Stomach (tissue), 9 donors: Measurements from ENCODE around the gene TRIM33. TPM values are rescaled to one million over a fixed set of nuclear protein-coding genes. Genes with fewer than 3 reads are reported as not detected.
A peak's percentile ranks its signal among the peaks of the same experiment; 100 is the strongest.

Experiments
- DNase-seq, 2 donors: peaks; one replicate each; pipeline versions ENCODE4 v3.0.0 to v3.0.0-alpha.2; 2013 to 2019
- H3K27ac ChIP-seq, 5 donors: fragments of 200-600 bp in 4 of 5; sonication (generic) in 4 of 5; one replicate each; pipeline ENCODE4 v1.5.1; 2013 to 2019; ENCODE audit warnings: mild to moderate bottlenecking in 1 of 5, moderate library complexity in 1 of 5
- H3K27me3 ChIP-seq, 3 donors: fragments of 200-600 bp; sonication (generic); one replicate each; pipeline ENCODE4 v1.5.1; 2017 to 2019; ENCODE audit warnings: mixed run types in 1 of 3
- H3K36me3 ChIP-seq, 4 donors: fragments of 200-600 bp; sonication (generic); 1 replicate in 3 of 4; 2 replicates in 1 of 4; pipeline ENCODE4 v1.5.1; 2016 to 2019
- H3K4me1 ChIP-seq, 4 donors: fragments of 200-600 bp; sonication (generic); one replicate each; pipeline ENCODE4 v1.5.1; 2016 to 2019
- H3K4me3 ChIP-seq, 4 donors: fragments of 200-600 bp; sonication (generic) in 3 of 4; one replicate each; pipeline ENCODE4 v1.5.1; 2016 to 2019; ENCODE audit warnings: mild to moderate bottlenecking in 1 of 4
- H3K9me3 ChIP-seq, 4 donors: fragments of 200-600 bp; sonication (generic); one replicate each; pipeline ENCODE4 v1.5.1; 2016 to 2019
- EP300 ChIP-seq: sonication (generic); formaldehyde crosslinking; IDR thresholded peaks from one replicate; pipeline ENCODE4 v1.6.1; 2017; ENCODE audit warnings: antibody characterized with exemption
- POLR2A ChIP-seq, 4 donors: fragments of 450-650 bp; IDR thresholded peaks; one replicate each; pipeline ENCODE4 v1.6.1; 2016; ENCODE audit warnings: antibody characterized with exemption in 4 of 4, control low read depth in 2 of 4, mild to moderate bottlenecking in 1 of 4, moderate library complexity in 1 of 4
- POLR2AphosphoS5 ChIP-seq, 3 donors: sonication (generic); formaldehyde crosslinking; IDR thresholded peaks; one replicate each; pipeline ENCODE4 v1.6.1; 2016; ENCODE audit warnings: antibody characterized with exemption in 3 of 3
- WGBS, 5 donors: extraction: QIAGEN DNeasy Blood & Tissue Kit in 3 of 5; methylation state at CpG; one replicate each; pipeline versions ENCODE4 v1.1.5 to v1.1.7; 2013 to 2018; 5-methylcytosine and 5-hydroxymethylcytosine counted together
- intact Hi-C: fragments of 100-400 bp; cut with DNase I; formaldehyde crosslinking; loops from one replicate; pipeline ENCODE4 v1.15.1; 2023; ENCODE audit warnings: low total_unique reads
- polyA plus RNA-seq, 3 donors: library from polyadenylated mRNA; stranded (reverse); fragments of 200-250 nt; gene quantifications; one replicate each; pipeline ENCODE4 v1.2.3, GENCODE V29; 2013
- total RNA-seq, 5 donors: library from RNA; depleted of rRNA; stranded (reverse); fragments of >200 nt; gene quantifications; one replicate each; pipeline versions ENCODE4 v1.1.0 to v1.2.3, GENCODE V29; 2014 to 2016
- TF ChIP-seq, protein P1 (sequence below), 7 experiments: fragments of 450-650 bp in 4 of 7; fragments of 200-600 bp in 3 of 7; sonication (generic) in 3 of 7; IDR thresholded peaks; one replicate each; pipeline ENCODE4 v1.5.1; 2016 to 2019; ENCODE audit warnings: antibody characterized with exemption in 7 of 7, control low read depth in 2 of 7, mild to moderate bottlenecking in 1 of 7
- donor health status: healthy with polysubstance abuse.
- donor health status: Bipolar disorder and iron deficiency.
- donor health status: healthy.

TRIM33 gene
- total and polyA plus RNA-seq, 8 donors: 7.2 to 211 (median 40.5) TPM

DNA sequence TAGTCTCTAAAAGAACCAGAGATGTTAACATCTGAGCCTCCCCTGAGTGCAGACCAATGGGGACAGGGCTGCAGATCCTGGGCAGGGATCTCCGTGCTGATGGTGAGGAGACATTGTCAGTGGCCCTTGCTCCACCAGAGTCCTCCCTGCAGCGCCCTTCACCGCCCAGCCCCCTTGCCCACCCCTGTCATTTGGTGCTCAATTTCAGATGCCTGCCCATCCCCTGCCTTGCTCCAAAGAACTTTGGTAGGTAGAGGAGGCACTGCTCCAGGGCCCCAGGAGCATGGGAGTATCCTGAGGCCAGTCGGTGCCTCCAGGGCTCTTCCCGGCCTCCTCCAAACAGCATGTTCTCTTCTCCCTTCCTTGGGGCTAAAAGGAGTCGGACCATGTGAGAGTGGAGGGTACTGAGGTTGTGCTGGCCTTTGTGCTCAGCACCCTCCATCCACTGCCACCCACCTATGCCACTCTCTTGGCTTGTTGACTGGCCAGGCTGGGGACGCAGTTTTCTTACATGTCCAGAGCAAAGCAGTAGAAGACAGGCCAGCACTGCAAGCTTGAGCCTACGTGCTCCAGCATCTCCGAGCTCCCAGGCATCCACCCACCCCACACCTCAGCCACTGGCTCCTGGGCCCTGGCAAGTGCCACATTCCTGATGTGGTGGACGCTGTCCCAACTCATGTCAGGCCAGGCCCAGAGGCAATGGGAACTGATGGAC lies 160.1 kb downstream of the TRIM33 start:
- no peaks in the 10 kb centered on the region for H3K9me3 ChIP-seq
- no peak overlapping the region for H3K27ac ChIP-seq
- H3K4me1 ChIP-seq: peaks cover 3 to 17% (median 11%) of the 10 kb centered on the region in 4 donors
- H3K4me3 ChIP-seq: no peak overlapping the region
- no peak for DNase-seq
- H3K36me3 ChIP-seq: no peaks in the 10 kb centered on the region
- intact Hi-C loops: no loop called here
- H3K27me3 ChIP-seq: no peaks in the 10 kb centered on the region
- TF ChIP-seq EP300 (no peak), POLR2AphosphoS5 (IDR thresholded peaks at IDR 0.05) (no peak), POLR2A (IDR thresholded peaks at IDR 0.05) (no peak)
- TF ChIP-seq, protein P1, sequence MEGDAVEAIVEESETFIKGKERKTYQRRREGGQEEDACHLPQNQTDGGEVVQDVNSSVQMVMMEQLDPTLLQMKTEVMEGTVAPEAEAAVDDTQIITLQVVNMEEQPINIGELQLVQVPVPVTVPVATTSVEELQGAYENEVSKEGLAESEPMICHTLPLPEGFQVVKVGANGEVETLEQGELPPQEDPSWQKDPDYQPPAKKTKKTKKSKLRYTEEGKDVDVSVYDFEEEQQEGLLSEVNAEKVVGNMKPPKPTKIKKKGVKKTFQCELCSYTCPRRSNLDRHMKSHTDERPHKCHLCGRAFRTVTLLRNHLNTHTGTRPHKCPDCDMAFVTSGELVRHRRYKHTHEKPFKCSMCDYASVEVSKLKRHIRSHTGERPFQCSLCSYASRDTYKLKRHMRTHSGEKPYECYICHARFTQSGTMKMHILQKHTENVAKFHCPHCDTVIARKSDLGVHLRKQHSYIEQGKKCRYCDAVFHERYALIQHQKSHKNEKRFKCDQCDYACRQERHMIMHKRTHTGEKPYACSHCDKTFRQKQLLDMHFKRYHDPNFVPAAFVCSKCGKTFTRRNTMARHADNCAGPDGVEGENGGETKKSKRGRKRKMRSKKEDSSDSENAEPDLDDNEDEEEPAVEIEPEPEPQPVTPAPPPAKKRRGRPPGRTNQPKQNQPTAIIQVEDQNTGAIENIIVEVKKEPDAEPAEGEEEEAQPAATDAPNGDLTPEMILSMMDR (IDR thresholded peaks at IDR 0.05): no peak
- WGBS, 5 donors: 89 to 95% (median 94%) methylated on average over 7 to 10 of the region's 10 CpGs

DNA sequence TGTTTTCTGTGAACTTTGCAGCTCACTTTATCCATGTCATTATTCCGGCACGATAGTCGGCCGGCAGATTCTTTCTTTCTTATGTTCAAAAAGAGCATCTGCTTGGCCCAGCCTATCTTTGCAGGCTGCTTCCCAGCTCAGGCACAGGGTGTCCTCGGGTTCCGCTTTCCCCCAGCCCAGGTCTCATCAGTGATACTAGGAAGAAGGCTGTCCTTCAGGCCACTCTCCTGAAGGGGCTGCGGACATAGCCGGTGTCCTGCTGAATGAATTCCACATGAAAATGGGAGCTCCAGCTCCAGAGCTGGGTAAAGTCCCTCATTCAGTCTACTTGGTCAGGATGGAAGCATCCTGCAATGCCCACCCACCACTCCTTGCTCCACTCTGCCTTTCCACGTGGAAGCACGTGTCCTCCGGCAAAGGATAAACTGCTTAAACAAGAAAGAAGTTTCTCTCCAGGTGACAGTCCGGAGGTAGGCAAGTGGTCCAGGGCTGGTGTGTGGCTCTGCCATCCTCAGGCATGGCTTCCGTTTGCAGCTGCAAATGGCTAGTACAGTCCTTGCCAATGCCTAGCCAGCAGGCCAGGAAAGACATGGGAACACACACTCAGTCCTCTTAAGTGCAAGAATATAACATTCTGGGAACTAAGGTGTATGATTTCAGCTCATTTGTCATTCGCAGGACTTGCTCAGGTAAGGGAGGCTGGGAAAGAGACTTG lies 161.0 kb downstream of the TRIM33 start:
- Histone ChIP-seq H3K4me3 (no peak overlapping the region), H3K9me3 (no peaks in the 10 kb centered on the region), H3K27ac (no peak overlapping the region), H3K36me3 (no peaks in the 10 kb centered on the region), H3K4me1 (peaks cover 5 to 21% (median 16%) of the 10 kb centered on the region in 4 donors), H3K27me3 (no peaks in the 10 kb centered on the region)
- no peak for DNase-seq
- WGBS, 5 donors: 76 to 88% (median 83%) methylated on average over 14 of the region's 14 CpGs
- intact Hi-C loops: no loop called here
- no peak for TF ChIP-seq EP300
- TF ChIP-seq POLR2AphosphoS5 (IDR thresholded peaks at IDR 0.05): no peak
- TF ChIP-seq, protein P1 (IDR thresholded peaks at IDR 0.05): no peak
- TF ChIP-seq POLR2A (IDR thresholded peaks at IDR 0.05): no peak

DNA sequence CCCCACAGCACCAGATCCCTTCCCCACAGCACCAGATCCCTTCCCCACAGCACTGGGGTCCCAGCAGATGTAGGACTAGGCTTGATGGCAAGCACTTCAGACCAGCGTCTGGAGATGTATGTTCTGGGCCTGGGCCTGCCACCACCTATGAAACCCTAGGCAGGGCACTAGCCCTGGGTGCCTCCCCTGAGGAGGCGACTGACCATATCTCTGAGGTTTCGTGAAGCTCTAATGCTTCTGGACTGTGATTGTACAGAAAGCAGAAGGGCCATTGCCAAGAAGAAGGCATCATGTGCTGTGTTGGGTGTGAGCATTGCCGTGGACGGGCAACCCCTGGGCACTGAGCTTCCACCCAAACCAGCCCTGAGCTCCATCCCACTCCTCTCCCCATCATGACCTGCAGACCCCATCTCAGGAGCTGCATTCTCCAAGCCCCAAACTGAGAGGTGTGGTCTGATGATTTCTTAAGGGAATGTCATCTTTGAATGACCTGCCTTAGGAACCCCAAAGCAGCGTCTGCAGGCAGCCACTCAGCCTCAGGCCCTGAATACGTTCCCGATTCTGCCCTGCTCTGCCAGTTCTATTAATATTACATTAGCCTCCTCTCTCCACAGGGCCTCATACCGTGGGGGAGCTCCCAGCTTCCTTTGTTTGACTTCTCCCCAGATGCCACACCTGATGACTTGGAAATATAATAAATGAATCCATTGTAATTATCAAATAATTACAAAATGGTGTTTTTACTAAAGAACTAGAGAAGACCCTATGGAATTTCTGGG lies 163.4 kb downstream of the TRIM33 start:
- Histone ChIP-seq H3K27me3 (no peaks in the 10 kb centered on the region), H3K4me1 (peaks cover 5 to 14% (median 11%) of the 10 kb centered on the region in 4 donors), H3K36me3 (no peaks in the 10 kb centered on the region), H3K9me3 (no peaks in the 10 kb centered on the region), H3K4me3 (no peak overlapping the region), H3K27ac (no peak overlapping the region)
- TF ChIP-seq POLR2AphosphoS5 (IDR thresholded peaks at IDR 0.05) (no peak), POLR2A (IDR thresholded peaks at IDR 0.05) (no peak), EP300 (no peak)
- TF ChIP-seq, protein P1 (IDR thresholded peaks at IDR 0.05): no peak
- 85 to 88% (median 86%) methylated on average over 9 of the region's 9 CpGs for WGBS, 5 donors
- no peak for DNase-seq
- intact Hi-C loops: no loop called here

DNA sequence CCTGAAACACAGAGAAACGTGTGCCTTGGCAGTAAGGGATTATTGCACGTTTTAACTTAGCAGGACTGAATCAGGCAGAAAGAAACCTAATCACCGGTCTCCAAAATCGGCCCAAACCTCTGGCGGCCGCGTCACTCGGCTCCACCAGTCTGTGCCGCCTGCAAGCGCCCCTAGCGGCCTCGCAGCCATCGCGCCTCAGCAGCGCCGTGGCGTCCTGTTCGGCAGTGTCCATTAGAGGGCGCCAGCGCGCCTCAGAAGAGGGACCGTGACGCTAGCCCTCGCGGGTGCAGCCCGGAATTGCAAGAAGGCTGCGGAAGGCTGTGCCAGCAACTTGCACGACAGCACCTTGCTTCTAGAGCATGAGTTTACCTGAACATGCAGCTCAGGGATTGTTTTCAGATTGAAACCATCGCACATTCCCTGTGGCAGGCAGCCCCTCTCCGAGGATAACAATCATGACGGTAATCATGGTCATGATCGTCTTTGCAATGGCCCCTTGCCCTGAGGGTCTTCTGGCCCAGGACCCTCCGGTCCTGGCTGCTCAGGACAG lies 164.4 kb downstream of the TRIM33 start:
- Histone ChIP-seq H3K27me3 (no peaks in the 10 kb centered on the region), H3K9me3 (no peaks in the 10 kb centered on the region), H3K4me1 (peaks cover 5 to 14% (median 11%) of the 10 kb centered on the region in 4 donors), H3K27ac (peak overlapping the region in 4 of 5 donors; percentile 68 to 87 (median 82)), H3K36me3 (no peaks in the 10 kb centered on the region), H3K4me3 (peak overlapping the region; percentile 48 to 60 (median 56))
- TF ChIP-seq EP300 (no peak), POLR2AphosphoS5 (IDR thresholded peaks at IDR 0.05) (peak; percentile 46 to 92 (median 56)), POLR2A (IDR thresholded peaks at IDR 0.05) (no peak)
- TF ChIP-seq, protein P1 (IDR thresholded peaks at IDR 0.05): peak in 6 of 7 experiments; percentile 94 to 100 (median 100)
- WGBS, 5 donors: 3 to 6% (median 4%) methylated on average over 15 to 33 of the region's 33 CpGs
- intact Hi-C loops: no loop called here
- peak; percentile 98 for DNase-seq
